Astrocyte of the spinal cord (primary cell): ENCODE data around the gene SH3BP4.

Experiments used
- DNase-seq: peaks from one replicate; pipeline ENCODE4 v3.0.0; 2011; ENCODE audit warnings: low read depth, low spot score
- H3K4me3 ChIP-seq: 2 replicates; pipeline ENCODE4 v1.5.1; 2011; ENCODE audit warnings: low read depth, mild to moderate bottlenecking, low read length, moderate library complexity
- in situ Hi-C: cut with HindIII; loops from 2 replicates; pipeline ENCODE4 v1.10.0; 2017; ENCODE audit warnings: low sequenced_read_pairs
- TF ChIP-seq, protein P1 (sequence below): IDR thresholded peaks from 2 replicates; pipeline ENCODE4 v1.5.1; 2012; ENCODE audit warnings: low read depth, mild to moderate bottlenecking, low read length, inconsistent platforms

The SH3BP4 gene

DNA sequence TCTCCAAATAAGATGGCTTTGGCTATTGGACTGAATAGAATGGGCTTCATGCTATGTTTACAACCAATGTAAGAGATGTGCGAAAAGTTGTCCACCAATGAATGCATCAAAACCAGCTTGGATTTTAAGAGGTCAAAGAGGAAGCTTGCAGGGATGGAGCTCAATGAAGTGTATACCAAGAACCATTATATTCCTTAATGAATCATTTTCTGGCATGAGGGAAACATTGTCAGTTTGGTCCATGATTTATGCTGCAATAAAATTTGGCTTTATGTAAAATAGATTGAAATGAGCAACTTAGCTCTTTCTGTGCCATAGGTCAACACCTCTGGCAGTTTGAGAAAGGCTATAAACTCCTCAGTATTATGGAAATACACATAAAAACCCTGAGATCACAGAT is 107.3 kb downstream of the SH3BP4 start:
- in situ Hi-C loops = no loop called here
- H3K4me3 ChIP-seq = no peak overlapping the region
- TF ChIP-seq, protein P1, sequence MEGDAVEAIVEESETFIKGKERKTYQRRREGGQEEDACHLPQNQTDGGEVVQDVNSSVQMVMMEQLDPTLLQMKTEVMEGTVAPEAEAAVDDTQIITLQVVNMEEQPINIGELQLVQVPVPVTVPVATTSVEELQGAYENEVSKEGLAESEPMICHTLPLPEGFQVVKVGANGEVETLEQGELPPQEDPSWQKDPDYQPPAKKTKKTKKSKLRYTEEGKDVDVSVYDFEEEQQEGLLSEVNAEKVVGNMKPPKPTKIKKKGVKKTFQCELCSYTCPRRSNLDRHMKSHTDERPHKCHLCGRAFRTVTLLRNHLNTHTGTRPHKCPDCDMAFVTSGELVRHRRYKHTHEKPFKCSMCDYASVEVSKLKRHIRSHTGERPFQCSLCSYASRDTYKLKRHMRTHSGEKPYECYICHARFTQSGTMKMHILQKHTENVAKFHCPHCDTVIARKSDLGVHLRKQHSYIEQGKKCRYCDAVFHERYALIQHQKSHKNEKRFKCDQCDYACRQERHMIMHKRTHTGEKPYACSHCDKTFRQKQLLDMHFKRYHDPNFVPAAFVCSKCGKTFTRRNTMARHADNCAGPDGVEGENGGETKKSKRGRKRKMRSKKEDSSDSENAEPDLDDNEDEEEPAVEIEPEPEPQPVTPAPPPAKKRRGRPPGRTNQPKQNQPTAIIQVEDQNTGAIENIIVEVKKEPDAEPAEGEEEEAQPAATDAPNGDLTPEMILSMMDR = no peak
- no peak for DNase-seq

GRCh38 chr2:235061656-235062055 is 109.8 kb downstream of the SH3BP4 start:
- in situ Hi-C loops = no loop called here
- H3K4me3 ChIP-seq = no peak overlapping the region
- TF ChIP-seq, protein P1 = no peak
- no peak for DNase-seq

- no peak for DNase-seq
- H3K4me3 ChIP-seq = no peak overlapping the region
- in situ Hi-C loops = no loop called here
- TF ChIP-seq, protein P1 = no peak
These were observed 111.7 kb downstream of the SH3BP4 start for GRCh38 chr2:235063471-235063961.

DNA sequence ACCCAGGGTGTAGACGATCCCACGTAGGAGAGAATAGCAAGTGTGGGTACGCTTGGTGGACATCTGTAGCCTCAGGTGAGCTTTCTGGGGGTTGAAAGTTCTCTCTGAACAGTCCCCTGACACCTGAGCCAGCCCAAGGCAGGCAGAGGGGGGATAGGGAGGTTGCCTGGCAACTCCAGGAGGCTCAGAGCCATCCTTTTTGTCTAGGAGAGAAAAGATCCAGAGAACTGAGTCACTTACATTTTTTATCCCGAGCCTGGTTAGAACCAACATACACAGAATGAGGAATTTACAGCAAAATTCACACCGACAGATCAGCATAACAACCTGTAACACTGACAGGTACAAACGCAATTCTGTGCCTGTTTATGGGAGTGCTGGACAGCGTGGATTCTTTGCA is 113.2 kb downstream of the SH3BP4 start:
- TF ChIP-seq, protein P1 = no peak
- in situ Hi-C loops = no loop called here
- no peak for DNase-seq
- H3K4me3 ChIP-seq = no peak overlapping the region

DNA sequence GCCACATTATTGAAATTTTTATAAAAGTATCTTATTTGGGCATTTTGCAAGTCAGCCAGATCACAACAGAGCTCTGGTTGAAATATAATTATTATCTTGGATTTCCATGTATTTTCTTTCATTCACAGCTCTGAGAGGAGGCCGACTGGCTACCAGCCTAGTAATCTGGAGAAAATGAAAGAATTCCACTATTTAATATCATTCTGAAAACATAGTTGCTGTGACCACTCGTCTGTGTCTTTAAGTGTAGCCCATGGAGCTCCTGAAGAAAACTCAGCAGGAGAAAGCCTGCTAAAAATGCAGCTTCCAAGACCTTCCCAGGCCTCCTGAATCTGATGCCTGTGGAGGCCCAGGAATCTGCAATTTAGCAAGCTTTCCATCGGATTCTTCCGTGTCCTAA is 114.7 kb downstream of the SH3BP4 start:
- in situ Hi-C loops = no loop called here
- DNase-seq = no peak
- no peak overlapping the region for H3K4me3 ChIP-seq
- TF ChIP-seq, protein P1 = no peak

- TF ChIP-seq, protein P1 = no peak
- DNase-seq = no peak
- in situ Hi-C loops = no loop called here
- no peak overlapping the region for H3K4me3 ChIP-seq
These were observed 115.1 kb downstream of the SH3BP4 start for GRCh38 chr2:235066895-235067294.

GRCh38 chr2:235068701-235069100 is 116.9 kb downstream of the SH3BP4 start:
- TF ChIP-seq, protein P1 = no peak
- in situ Hi-C loops = no loop called here
- no peak overlapping the region for H3K4me3 ChIP-seq
- no peak for DNase-seq
